NOMO-1 (cell line): ENCODE results near the gene ADGRG6.
"Not testable (repeated sequence)": the region's sequence is repeated elsewhere in the genome, so short reads cannot be mapped to it uniquely, and the experiment has no call there.

Experiments used
- DNase-seq, 2 experiments: peaks; one replicate each; lab custom pipeline; 2025; ENCODE audit not compliant: unreplicated experiment in 2 of 2; lab: John Stamatoyannopoulos, UW

The ADGRG6 gene

DNA sequence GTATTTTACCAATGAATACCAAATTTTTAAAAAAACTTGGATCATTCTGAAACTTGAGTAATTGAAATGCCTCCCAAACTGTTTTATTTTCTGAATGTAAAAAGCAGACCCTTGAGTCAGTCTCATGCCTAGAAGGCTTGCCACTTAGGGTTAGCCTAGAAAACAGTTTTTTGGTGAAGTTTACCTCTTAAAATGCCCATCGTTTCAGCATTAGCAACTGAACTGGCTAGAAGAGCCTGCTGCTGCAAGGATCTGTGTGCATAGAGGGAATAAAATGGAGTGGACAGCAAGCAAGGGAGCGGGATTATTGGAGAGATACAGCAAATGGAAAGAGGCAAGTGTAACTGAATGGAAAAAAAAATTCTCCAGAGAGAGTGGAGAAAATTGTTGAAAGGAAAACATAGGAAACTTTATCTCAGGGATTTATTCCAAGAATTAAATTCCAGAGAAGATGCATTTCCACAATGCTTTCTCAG, 40.1 kb downstream of the ADGRG6 start:
- DNase-seq, result no peak

DNA sequence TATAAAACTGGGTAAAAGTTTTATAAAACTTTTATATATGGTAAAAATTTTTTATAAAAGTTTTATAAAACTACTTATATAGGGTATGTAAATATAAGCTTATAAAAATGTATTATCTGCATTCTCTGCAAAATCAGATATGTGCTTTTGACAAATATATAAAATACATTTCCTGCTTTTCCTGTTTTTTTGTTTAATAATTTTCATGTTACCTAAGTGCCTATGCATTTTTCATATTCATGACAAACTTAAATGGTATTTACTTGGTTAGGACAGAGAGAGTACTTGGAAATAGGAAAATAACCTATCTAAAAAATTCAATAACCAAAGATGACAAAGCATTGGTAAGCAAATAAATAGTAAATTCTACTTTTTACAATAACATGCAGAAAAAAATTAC, 41.2 kb downstream of the ADGRG6 start:
- no peak for DNase-seq

DNA sequence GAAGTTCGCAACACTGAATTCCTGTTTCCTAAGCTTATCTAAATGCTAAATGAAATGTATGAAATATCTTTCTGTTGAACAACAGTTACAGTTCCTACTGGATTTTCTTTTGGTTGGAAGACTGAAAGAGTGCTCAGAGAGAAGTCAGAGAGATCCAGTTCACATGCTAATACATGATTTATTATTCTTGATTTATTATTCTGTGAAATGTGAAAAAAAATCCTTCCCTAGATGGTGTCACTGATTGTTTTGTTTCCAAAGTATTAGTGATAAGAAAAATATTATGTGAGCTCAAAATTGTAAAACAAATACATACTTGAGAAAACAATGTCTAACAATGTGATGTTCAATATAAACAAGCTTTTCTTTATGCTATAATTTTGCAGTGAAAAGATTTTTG, 42.1 kb downstream of the ADGRG6 start:
- no peak for DNase-seq

DNA sequence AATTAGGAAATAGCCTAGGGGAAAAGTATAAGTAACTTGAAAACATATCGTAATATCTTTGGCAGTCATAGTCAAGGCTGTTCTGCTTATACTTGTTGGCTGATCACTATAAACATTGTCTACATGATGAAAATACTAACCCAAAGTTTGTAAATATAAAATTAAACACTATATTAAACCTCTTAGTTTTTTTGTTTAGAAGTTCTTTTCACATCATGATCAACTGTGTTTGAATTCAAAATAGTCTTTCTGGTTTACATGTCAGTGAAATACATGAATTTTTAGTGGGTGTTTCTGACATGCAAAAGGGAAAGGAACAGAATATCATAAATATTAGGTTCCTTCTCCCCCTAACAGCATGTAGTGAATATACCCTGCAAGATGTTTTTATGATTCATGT, 43.5 kb downstream of the ADGRG6 start:
- DNase-seq, result no peak

- DNase-seq, result not testable (repeated sequence)
These were observed 44.4 kb downstream of the ADGRG6 start for GRCh38 chr6:142346166-142346565.

- no peak for DNase-seq
These were observed 47.5 kb downstream of the ADGRG6 start for GRCh38 chr6:142349215-142349823.

GRCh38 chr6:142350309-142350708, 48.5 kb downstream of the ADGRG6 start:
- DNase-seq, result no peak

GRCh38 chr6:142353690-142354089, 51.9 kb downstream of the ADGRG6 start:
- no peak for DNase-seq

- DNase-seq, result no peak
These were observed 52.8 kb downstream of the ADGRG6 start for GRCh38 chr6:142354650-142355049.

DNA sequence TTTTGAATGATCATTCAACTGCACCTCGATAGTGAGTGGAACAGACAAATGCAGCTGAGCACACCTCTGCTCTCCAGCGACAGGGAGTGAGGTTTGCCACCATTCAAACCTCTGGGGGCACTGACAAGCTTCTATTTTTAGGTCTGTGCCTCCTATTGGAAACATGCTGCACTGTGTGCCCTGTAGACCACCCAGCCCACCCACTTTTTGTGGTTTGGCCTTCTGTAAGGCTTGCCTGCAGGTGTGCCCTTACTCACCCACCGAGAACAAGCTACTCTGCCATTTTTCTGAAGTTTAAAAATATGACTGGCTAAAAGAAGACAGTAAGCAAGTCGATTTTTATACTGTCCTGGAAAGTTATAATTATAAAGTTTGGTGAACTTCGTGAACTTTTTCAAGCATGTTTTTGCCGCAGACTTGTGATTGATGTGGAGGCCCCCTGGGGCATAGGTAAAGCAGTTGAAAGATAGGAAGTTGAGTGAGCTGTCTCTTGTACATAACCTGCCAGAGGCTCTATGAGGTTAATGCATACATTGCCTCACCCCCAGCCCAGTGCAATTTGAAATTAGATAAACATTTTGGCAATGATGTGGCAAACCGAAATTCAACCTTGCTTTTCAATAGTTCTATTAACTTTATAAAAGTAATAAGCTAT, 53.8 kb downstream of the ADGRG6 start:
- no peak for DNase-seq

- DNase-seq, result no peak
These were observed 54.5 kb downstream of the ADGRG6 start for GRCh38 chr6:142356201-142356883.

- DNase-seq, result no peak
These were observed 55.0 kb downstream of the ADGRG6 start for GRCh38 chr6:142356884-142357225.

- DNase-seq, result no peak
These were observed 56.1 kb downstream of the ADGRG6 start for GRCh38 chr6:142357879-142358278.

- DNase-seq, result no peak
These were observed 57.6 kb downstream of the ADGRG6 start for GRCh38 chr6:142359271-142359960.

DNA sequence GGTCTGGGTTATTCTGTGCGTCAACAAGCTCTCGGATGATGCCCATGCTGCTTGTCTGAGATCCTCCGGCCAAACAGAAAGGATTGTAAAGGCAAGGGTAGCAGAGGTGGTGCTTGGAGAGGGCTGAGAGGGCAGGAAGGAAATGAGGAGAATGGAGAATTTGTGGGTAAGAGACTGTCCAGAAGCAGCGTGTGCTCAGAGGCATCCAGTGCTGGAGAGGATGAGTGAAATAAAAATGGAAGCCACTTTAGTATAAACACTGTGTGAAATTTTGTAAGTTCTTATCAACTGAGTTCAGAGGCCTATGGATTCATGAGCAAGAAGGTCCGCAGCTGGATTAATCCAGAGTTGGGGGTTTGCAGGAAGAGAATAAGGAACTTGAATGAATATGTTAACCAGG, 59.5 kb downstream of the ADGRG6 start:
- no peak for DNase-seq

DNA sequence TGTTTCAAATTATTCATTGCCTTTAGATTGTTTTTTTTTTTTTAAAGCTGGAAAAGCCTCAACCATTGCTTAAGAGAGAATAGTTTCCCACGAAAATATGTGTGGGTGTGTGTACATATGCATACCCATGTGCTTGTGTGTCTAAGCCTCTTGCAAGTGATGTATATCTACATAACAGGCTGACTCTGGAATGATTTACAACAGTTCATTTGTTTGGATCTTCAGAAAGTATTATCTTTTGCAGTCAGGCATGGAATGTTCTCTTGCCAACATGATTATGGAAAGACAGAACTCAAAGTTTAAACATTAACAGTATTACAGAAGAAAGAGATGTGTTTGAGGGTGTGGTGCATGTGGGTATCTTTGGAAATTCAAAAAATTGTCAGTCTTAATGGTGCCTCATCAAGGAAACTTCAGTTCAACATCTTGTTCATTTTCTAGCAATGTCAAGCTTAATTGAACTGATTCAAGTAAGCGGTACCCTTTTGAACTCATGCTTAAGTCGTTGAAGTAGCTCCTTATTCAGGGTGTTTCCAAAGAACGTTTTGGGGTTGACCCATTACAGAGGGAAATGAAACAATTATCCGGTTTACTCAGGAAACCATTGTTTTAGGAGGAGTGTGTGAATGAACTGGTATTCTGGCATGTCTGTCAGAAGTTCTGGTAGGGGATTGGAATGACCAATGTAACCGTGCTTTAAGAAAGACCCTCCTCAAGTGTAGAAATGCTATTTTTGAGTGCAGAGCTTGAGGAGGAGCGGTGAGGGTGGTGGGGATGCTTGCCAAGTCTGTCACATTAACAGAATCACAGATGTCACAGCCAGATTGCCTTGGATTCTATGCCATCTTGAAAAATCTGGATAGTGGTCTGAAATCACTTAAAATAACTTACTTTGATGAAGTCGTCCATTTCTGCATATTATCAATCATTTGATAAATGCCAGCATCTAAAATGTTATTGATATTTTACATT, 60.3 kb downstream of the ADGRG6 start:
- no peak for DNase-seq

DNA sequence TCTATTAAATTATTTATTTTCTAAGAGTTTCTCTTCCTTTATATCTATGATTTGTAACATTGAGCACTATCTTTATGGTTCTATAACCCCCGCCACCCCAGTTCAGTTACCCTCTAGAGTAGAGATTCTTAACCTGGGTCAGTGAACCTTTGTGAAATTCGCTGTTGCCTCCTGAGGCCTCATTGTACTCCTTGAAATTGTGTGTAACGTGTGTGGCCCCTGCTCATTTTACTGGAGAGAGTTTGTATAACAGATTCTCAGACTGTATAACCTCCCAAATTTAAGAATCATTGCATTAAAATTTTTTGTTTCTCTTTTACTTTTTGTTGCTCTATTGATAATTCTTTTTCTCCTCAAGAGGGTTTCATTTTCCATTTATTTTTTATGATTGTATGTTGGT, 65.3 kb downstream of the ADGRG6 start:
- DNase-seq, result no peak

- DNase-seq, result no peak
These were observed 65.8 kb downstream of the ADGRG6 start for GRCh38 chr6:142367501-142368018.

DNA sequence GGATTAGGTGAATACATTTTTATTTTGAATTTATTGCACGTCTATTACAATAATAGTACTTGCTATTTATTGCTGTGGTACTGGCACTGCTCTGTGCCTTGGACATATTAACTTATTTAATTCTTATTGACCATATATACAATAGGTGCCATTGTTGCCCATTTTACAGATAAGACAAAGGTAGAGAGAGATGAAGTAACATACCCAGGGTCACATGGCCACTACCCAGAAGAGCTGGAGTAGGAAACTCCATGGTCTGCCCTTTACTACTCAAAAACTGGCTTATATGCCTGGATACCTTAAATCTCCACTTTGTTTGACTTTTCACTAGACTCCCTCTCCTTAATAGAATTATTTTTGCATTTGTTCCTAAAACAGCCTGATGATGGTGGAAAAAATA, 67.5 kb downstream of the ADGRG6 start:
- no peak for DNase-seq

DNA sequence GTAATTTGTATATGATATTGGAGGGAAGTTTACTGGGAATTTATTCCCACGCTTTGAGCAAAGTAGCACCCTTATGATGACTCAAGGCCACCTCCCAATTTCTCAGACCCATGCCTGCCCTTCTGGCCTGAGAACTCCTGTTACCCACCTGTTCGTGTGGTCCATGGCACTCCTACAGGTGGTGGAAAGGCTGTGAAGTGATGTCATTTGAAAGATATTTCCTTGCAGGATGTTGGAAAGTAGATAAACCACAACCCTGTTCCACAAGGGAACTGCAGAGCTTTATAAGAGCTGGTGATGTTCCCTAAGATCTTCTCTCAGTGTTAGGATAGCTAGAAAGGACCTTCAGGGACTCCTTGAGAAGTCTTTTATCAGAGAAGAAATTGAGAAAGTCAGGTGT, 70.5 kb downstream of the ADGRG6 start:
- no peak for DNase-seq
